MCF 10A (cell line): ENCODE measurements around the gene CNPY1. TPM values are rescaled to one million over a fixed set of nuclear protein-coding genes. Genes with fewer than 3 reads are reported as not detected.

ENCODE experiments used
- BruUV-seq: library from RNA; stranded (reverse); fragments of 400-500 nt; replicated peaks from 2 replicates; lab custom pipeline; 2021; lab: Mats Ljungman, UMichigan
- CTCF ChIA-PET: fragments of 300-600 bp; sonication (Branson Sonifier 250); formaldehyde crosslinking; extraction: SDS; loops from one replicate; lab custom pipeline; 2021; ENCODE audit warnings: antibody characterized with exemption, inconsistent platforms; lab: Yijun Ruan, JAX
- POLR2A ChIA-PET: fragments of 300-600, 350-650 bp; sonication (Branson Sonifier 250); formaldehyde crosslinking; extraction: SDS; loops from one replicate; lab custom pipeline; 2020; ENCODE audit warnings: antibody characterized with exemption, inconsistent platforms; lab: Yijun Ruan, JAX
- DNase-seq: peaks from one replicate; pipeline ENCODE4 v3.0.0-alpha.2; 2018; ENCODE audit not compliant: unreplicated experiment
- H3K27ac Mint-ChIP-seq: one replicate; pipeline ENCODE4 v1.8.0; 2022; ENCODE audit warnings: mild to moderate bottlenecking, low read depth, mixed read lengths; ENCODE audit not compliant: unreplicated experiment
- H3K27me3 Mint-ChIP-seq: one replicate; pipeline ENCODE4 v1.8.0; 2022; ENCODE audit warnings: mixed read lengths; ENCODE audit not compliant: insufficient read depth, unreplicated experiment
- H3K36me3 Mint-ChIP-seq: one replicate; pipeline ENCODE4 v1.8.0; 2022; ENCODE audit warnings: mild to moderate bottlenecking, moderate library complexity, mixed read lengths; ENCODE audit not compliant: insufficient read depth, unreplicated experiment
- H3K4me1 Mint-ChIP-seq: one replicate; pipeline ENCODE4 v1.8.0; 2022; ENCODE audit warnings: mixed read lengths; ENCODE audit not compliant: insufficient read depth, unreplicated experiment
- H3K4me3 Mint-ChIP-seq: one replicate; pipeline ENCODE4 v1.8.0; 2022; ENCODE audit warnings: mild to moderate bottlenecking, moderate library complexity, mixed read lengths; ENCODE audit not compliant: unreplicated experiment
- H3K9me3 Mint-ChIP-seq: one replicate; pipeline ENCODE4 v1.8.0; 2022; ENCODE audit warnings: mixed read lengths; ENCODE audit not compliant: unreplicated experiment
- CTCF ChIP-seq: fragments of 200-600 bp; IDR thresholded peaks from one replicate; pipeline ENCODE4 v1.8.0; 2022; ENCODE audit warnings: antibody characterized with exemption, mild to moderate bottlenecking; ENCODE audit not compliant: unreplicated experiment
- intact Hi-C: fragments of 100-400 bp; cut with micrococcal nuclease; formaldehyde crosslinking; loops from 2 replicates; pipeline ENCODE4 v1.14.1; 2022
- total RNA-seq: library from RNA; stranded (reverse); gene quantifications from 2 replicates; pipeline ENCODE4 v1.2.3, GENCODE V29; 2022

The CNPY1 gene
- total RNA-seq, 1 experiment from 2014 or later: not detected

GRCh38 chr7:155489862-155490696 lies 56.3 kb downstream of the CNPY1 start:
- POLR2A ChIA-PET: no interaction called here
- H3K27me3 Mint-ChIP-seq: peaks cover 35% of the 10 kb centered on the region
- H3K36me3 Mint-ChIP-seq: no peaks in the 10 kb centered on the region
- DNase-seq: no peak
- no peaks in the 10 kb centered on the region for H3K9me3 Mint-ChIP-seq
- no peak overlapping the region for H3K27ac Mint-ChIP-seq
- H3K4me3 Mint-ChIP-seq: no peak overlapping the region
- intact Hi-C loops: no loop called here
- CTCF ChIA-PET: interaction anchor here (0.6 kb wide), 1 partner anchor 570 kb away, joined by 4 read pairs; no protein-coding TSS in a partner anchor
- no peaks in the 10 kb centered on the region for H3K4me1 Mint-ChIP-seq
- TF ChIP-seq CTCF: no peak
- no TSS peak for BruUV-seq

GRCh38 chr7:155489158-155489840 lies 57.1 kb downstream of the CNPY1 start:
- Mint-ChIP-seq H3K4me3 (no peak overlapping the region), H3K27me3 (peaks cover 35% of the 10 kb centered on the region), H3K4me1 (no peaks in the 10 kb centered on the region), H3K36me3 (no peaks in the 10 kb centered on the region), H3K27ac (no peak overlapping the region), H3K9me3 (no peaks in the 10 kb centered on the region)
- POLR2A ChIA-PET: no interaction called here
- DNase-seq: no peak
- TF ChIP-seq CTCF: no peak
- no TSS peak for BruUV-seq
- CTCF ChIA-PET: interaction anchor here (0.6 to 1.4 kb wide), 3 partner anchors 11 to 570 kb away, joined by 3 to 4 read pairs (median 3); no protein-coding TSS in a partner anchor
- intact Hi-C loops: no loop called here

GRCh38 chr7:155488483-155489127 lies 57.8 kb downstream of the CNPY1 start:
- TF ChIP-seq CTCF: no peak
- intact Hi-C loops: no loop called here
- H3K27me3 Mint-ChIP-seq: peaks cover 32% of the 10 kb centered on the region
- no peak for DNase-seq
- H3K4me1 Mint-ChIP-seq: no peaks in the 10 kb centered on the region
- CTCF ChIA-PET: interaction anchor here (0.6 to 1.4 kb wide), 2 partner anchors 10 to 390 kb away, joined by 3 read pairs; no protein-coding TSS in a partner anchor
- POLR2A ChIA-PET: no interaction called here
- H3K9me3 Mint-ChIP-seq: no peaks in the 10 kb centered on the region
- H3K27ac Mint-ChIP-seq: no peak overlapping the region
- no TSS peak for BruUV-seq
- no peak overlapping the region for H3K4me3 Mint-ChIP-seq
- H3K36me3 Mint-ChIP-seq: no peaks in the 10 kb centered on the region
